Measurements from ENCODE around the gene BLOC1S1. TPM values are rescaled to one million over a fixed set of nuclear protein-coding genes. Genes with fewer than 3 reads are reported as not detected.

Gene BLOC1S1
- total and polyA plus RNA-seq, 9 of the 15 experiments (the other 6 are each of a cell fraction or from before 2014, with no cell fraction given) = 75.2 to 161 (median 98.8) TPM

DNA sequence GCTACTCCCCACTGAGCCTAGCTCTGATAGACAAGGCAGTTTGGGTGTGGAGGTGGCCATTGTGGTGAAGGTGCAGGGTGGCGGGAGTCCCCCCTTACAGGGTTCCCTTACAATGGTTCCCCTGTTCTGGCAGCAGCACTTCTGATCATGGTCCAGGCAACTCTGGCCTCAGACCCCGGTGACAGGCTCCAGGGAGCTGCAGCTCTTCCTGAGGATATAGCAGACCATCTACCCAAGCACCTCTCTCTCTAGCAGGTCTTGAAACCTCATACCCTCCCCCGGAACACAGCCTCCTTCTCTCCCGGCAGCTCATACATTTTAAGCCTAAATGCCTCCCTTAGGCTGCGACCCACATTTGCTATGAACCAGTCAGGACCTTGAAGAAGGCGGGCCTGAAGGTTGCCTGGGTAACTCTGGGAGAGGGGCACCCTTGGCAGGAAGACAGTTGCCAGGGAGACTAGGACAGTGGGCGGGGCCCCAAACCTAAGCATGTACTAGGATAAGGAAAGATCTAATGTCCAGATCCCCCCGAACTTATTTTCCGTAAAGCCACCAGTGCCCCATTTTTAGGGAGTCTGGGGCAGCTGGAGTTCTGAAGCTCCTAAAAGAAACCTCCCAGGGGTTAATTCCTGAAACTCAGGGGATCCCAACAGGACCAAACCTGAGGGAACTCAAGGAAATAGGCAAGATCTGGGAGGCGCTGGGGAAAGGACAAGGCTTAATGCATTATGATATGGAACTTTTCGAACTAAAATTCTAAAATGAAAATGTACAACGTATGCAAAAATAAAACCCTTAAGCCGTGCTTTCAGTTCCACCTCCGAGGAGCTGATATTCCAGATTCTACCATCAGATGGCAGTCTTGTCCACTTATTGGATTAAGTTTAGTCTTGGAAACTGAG, 22.5 kb downstream of the BLOC1S1 start (continued):
- TF ChIP-seq, protein P1, sequence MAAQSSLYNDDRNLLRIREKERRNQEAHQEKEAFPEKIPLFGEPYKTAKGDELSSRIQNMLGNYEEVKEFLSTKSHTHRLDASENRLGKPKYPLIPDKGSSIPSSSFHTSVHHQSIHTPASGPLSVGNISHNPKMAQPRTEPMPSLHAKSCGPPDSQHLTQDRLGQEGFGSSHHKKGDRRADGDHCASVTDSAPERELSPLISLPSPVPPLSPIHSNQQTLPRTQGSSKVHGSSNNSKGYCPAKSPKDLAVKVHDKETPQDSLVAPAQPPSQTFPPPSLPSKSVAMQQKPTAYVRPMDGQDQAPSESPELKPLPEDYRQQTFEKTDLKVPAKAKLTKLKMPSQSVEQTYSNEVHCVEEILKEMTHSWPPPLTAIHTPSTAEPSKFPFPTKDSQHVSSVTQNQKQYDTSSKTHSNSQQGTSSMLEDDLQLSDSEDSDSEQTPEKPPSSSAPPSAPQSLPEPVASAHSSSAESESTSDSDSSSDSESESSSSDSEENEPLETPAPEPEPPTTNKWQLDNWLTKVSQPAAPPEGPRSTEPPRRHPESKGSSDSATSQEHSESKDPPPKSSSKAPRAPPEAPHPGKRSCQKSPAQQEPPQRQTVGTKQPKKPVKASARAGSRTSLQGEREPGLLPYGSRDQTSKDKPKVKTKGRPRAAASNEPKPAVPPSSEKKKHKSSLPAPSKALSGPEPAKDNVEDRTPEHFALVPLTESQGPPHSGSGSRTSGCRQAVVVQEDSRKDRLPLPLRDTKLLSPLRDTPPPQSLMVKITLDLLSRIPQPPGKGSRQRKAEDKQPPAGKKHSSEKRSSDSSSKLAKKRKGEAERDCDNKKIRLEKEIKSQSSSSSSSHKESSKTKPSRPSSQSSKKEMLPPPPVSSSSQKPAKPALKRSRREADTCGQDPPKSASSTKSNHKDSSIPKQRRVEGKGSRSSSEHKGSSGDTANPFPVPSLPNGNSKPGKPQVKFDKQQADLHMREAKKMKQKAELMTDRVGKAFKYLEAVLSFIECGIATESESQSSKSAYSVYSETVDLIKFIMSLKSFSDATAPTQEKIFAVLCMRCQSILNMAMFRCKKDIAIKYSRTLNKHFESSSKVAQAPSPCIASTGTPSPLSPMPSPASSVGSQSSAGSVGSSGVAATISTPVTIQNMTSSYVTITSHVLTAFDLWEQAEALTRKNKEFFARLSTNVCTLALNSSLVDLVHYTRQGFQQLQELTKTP (IDR thresholded peaks at IDR 0.05; ENCODE audit: low read depth in 1 of 2, partially characterized antibody in 2 of 2) = peak in 1 of 2 experiments; percentile 93
- TF ChIP-seq SREBF2 (CRISPR knock-in tag; IDR thresholded peaks at IDR 0.05) (no peak), ZNF184 (CRISPR knock-in tag; IDR thresholded peaks at IDR 0.05) (no peak), RBM34 (IDR thresholded peaks at IDR 0.05; ENCODE audit: borderline replicate concordance, insufficient read depth, low read length) (no peak), BMI1 (IDR thresholded peaks at IDR 0.05; ENCODE audit: low read length) (peak; percentile 70; the same call in 1 of the 2 replicates), MAFK (IDR thresholded peaks at IDR 0.05; ENCODE audit: low read length) (peak; percentile 82), JUN (IDR thresholded peaks at IDR 0.05; ENCODE audit: borderline replicate concordance, low read depth, low read length) (no peak), JUN (CRISPR knock-in tag; IDR thresholded peaks at IDR 0.05; ENCODE audit: borderline replicate concordance) (no peak), NBN (IDR thresholded peaks at IDR 0.05; ENCODE audit: low read depth) (no peak), SP1 (CRISPR knock-in tag; IDR thresholded peaks at IDR 0.05) (peak; percentile 73), ZEB2 (IDR thresholded peaks at IDR 0.05) (no peak), GATAD2B (IDR thresholded peaks at IDR 0.05; ENCODE audit: borderline replicate concordance) (no peak), MXI1 (IDR thresholded peaks at IDR 0.05; ENCODE audit: low read depth, low read length) (0 out of 2 replicates have a peak, but pooled peaks have one; percentile 25), ZNF41 (CRISPR knock-in tag; conservative IDR thresholded peaks at IDR 0.05) (no peak)
- TF ChIP-seq, protein P2, sequence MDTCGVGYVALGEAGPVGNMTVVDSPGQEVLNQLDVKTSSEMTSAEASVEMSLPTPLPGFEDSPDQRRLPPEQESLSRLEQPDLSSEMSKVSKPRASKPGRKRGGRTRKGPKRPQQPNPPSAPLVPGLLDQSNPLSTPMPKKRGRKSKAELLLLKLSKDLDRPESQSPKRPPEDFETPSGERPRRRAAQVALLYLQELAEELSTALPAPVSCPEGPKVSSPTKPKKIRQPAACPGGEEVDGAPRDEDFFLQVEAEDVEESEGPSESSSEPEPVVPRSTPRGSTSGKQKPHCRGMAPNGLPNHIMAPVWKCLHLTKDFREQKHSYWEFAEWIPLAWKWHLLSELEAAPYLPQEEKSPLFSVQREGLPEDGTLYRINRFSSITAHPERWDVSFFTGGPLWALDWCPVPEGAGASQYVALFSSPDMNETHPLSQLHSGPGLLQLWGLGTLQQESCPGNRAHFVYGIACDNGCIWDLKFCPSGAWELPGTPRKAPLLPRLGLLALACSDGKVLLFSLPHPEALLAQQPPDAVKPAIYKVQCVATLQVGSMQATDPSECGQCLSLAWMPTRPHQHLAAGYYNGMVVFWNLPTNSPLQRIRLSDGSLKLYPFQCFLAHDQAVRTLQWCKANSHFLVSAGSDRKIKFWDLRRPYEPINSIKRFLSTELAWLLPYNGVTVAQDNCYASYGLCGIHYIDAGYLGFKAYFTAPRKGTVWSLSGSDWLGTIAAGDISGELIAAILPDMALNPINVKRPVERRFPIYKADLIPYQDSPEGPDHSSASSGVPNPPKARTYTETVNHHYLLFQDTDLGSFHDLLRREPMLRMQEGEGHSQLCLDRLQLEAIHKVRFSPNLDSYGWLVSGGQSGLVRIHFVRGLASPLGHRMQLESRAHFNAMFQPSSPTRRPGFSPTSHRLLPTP (IDR thresholded peaks at IDR 0.05; ENCODE audit: borderline replicate concordance, extremely low read depth, insufficient read length) = no peak
- TF ChIP-seq, protein P3, sequence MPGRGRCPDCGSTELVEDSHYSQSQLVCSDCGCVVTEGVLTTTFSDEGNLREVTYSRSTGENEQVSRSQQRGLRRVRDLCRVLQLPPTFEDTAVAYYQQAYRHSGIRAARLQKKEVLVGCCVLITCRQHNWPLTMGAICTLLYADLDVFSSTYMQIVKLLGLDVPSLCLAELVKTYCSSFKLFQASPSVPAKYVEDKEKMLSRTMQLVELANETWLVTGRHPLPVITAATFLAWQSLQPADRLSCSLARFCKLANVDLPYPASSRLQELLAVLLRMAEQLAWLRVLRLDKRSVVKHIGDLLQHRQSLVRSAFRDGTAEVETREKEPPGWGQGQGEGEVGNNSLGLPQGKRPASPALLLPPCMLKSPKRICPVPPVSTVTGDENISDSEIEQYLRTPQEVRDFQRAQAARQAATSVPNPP (IDR thresholded peaks at IDR 0.05; ENCODE audit: borderline replicate concordance, insufficient read depth, insufficient read length) = no peak
- TF ChIP-seq, protein P4, sequence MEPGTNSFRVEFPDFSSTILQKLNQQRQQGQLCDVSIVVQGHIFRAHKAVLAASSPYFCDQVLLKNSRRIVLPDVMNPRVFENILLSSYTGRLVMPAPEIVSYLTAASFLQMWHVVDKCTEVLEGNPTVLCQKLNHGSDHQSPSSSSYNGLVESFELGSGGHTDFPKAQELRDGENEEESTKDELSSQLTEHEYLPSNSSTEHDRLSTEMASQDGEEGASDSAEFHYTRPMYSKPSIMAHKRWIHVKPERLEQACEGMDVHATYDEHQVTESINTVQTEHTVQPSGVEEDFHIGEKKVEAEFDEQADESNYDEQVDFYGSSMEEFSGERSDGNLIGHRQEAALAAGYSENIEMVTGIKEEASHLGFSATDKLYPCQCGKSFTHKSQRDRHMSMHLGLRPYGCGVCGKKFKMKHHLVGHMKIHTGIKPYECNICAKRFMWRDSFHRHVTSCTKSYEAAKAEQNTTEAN (CRISPR knock-in tag; IDR thresholded peaks at IDR 0.05) = no peak
